Measurements from ENCODE around the gene TENM3. TPM values are rescaled to one million over a fixed set of nuclear protein-coding genes. Genes with fewer than 3 reads are reported as not detected.

Gene TENM3
- total and polyA plus RNA-seq, 12 donors, result 0.20 to 6.6 (median 3.5) TPM

DNA sequence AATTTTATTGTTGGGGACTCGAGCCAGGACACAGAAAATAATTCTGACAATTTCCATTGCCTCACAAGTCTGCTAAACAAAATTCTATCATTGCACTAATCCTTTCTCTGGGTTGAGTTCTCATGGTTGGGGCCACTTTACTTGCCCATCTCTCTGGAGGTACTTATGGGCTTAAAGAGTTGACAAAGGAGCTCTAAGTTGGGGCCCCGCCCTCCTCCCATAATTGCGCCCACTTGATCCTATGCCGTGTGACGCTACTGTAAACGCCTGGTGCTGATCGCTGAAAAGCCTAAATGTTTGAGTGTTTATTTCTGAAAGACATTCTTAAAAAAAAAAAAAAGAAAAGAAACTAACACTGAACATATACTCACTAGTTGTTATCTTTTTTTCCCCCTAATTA, 103.0 kb downstream of the TENM3 start:
- Histone ChIP-seq H3K27ac (no peak overlapping the region), H3K9me3 (no peaks in the 10 kb centered on the region), H3K4me1 (no peaks in the 10 kb centered on the region), H3K36me3 (no peaks in the 10 kb centered on the region), H3K27me3 (peaks cover 0 to 2% (median 0%) of the 10 kb centered on the region in 7 donors), H3K4me3 (no peak overlapping the region)
- no peak for ATAC-seq
- 85 to 87% methylated on average over 7 of the region's 7 CpGs for WGBS, 2 donors
- TF ChIP-seq, protein P1, sequence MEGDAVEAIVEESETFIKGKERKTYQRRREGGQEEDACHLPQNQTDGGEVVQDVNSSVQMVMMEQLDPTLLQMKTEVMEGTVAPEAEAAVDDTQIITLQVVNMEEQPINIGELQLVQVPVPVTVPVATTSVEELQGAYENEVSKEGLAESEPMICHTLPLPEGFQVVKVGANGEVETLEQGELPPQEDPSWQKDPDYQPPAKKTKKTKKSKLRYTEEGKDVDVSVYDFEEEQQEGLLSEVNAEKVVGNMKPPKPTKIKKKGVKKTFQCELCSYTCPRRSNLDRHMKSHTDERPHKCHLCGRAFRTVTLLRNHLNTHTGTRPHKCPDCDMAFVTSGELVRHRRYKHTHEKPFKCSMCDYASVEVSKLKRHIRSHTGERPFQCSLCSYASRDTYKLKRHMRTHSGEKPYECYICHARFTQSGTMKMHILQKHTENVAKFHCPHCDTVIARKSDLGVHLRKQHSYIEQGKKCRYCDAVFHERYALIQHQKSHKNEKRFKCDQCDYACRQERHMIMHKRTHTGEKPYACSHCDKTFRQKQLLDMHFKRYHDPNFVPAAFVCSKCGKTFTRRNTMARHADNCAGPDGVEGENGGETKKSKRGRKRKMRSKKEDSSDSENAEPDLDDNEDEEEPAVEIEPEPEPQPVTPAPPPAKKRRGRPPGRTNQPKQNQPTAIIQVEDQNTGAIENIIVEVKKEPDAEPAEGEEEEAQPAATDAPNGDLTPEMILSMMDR (IDR thresholded peaks at IDR 0.05), result no peak
- intact Hi-C loops (cut with DNase I), result no loop called here
- DNase-seq, result no peak

DNA sequence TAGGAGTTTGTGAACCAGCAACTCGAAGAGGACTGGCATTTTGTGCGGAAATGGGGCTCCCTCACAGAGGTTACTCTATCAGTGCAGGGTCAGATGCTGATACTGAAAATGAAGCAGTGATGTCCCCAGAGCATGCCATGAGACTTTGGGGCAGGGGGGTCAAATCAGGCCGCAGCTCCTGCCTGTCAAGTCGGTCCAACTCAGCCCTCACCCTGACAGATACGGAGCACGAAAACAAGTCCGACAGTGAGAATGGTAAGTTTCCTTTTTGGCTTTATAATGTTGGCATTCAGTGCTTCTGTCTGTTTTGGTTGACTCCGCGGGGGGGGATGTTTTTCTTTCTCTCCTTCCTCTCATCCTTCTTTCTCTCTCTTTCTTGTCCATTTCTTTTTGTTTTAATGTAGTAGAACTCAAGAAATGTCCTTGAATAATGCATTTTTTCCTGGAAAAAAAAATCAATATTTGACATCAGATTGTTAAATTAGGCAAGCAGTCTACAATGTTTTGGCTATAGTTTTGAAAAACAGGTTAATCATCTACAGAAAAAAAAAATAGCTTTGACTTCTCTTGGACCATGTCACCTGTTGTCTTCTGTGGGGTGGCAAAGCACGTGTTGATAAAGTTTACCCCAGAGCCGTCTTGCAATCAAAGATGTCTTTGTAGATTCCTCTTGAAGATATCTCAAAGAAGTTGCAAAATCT, 103.6 kb downstream of the TENM3 start:
- no peak for DNase-seq
- H3K27me3 ChIP-seq, result peaks cover 0 to 2% (median 0%) of the 10 kb centered on the region in 7 donors
- no peak overlapping the region for H3K27ac ChIP-seq
- 64 to 72% methylated on average over 11 of the region's 11 CpGs for WGBS, 2 donors
- H3K4me3 ChIP-seq, result no peak overlapping the region
- H3K4me1 ChIP-seq, result no peaks in the 10 kb centered on the region
- TF ChIP-seq, protein P1 (IDR thresholded peaks at IDR 0.05), result no peak
- ATAC-seq, result no peak
- intact Hi-C loops (cut with DNase I), result no loop called here
- no peaks in the 10 kb centered on the region for H3K9me3 ChIP-seq
- H3K36me3 ChIP-seq, result no peaks in the 10 kb centered on the region

DNA sequence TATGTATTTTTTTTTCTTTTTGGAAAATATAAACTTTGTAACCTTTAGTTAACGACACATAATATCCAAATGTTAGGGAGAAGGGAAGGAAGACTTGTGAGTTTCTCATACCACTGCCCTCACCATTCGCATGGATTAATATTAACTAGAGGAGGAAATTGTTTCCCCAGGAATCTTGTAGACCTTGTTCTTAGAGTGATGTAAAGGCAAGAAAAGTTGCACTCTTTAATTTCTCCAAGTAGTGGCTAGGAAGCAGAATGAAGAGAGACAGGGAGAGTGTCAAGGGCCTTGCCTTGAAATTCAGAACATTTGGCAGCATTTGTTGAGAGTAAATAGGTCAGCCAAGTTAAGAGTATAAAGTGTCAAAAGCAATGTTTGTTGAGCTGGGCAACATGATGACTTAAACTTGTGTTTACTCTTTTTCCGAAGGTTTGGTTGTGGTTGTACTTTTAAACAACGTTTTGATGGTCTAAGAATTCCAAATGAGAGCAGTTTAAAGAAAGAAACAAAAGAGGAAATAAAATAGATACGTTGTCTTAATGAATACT, 105.7 kb downstream of the TENM3 start:
- Histone ChIP-seq H3K4me1 (no peaks in the 10 kb centered on the region), H3K27ac (no peak overlapping the region), H3K9me3 (no peaks in the 10 kb centered on the region), H3K4me3 (no peak overlapping the region), H3K27me3 (peaks cover 0 to 2% (median 0%) of the 10 kb centered on the region in 7 donors), H3K36me3 (no peaks in the 10 kb centered on the region)
- ATAC-seq, result no peak
- no peak for DNase-seq
- intact Hi-C loops (cut with DNase I), result no loop called here
- TF ChIP-seq, protein P1 (IDR thresholded peaks at IDR 0.05), result no peak
- WGBS, 2 donors, result 74 to 80% methylated on average over 5 of the region's 5 CpGs

DNA sequence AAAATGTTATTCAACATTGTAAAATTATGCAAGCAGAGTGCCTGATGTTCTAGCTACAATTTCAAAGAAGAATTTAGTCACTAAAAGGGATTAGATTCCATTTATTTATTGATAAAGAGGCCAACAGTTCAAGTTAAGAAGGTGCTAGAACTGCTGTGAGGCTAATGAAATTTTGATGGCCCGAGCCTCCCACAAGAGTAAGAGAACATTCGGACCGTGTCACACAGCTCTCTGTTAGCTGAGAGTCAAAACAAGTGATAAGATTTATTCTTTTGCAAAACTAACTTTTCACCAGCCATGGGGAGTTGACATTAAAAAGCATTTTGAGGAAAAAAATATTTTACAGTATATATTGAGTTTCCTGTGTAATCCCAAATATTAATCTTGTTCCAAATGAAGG, 106.8 kb downstream of the TENM3 start:
- Histone ChIP-seq H3K4me3 (no peak overlapping the region), H3K27me3 (peaks cover 0 to 2% (median 0%) of the 10 kb centered on the region in 7 donors), H3K9me3 (no peaks in the 10 kb centered on the region), H3K36me3 (no peaks in the 10 kb centered on the region), H3K27ac (no peak overlapping the region), H3K4me1 (no peaks in the 10 kb centered on the region)
- DNase-seq (no peak), ATAC-seq (no peak)
- WGBS, 2 donors, result 58 to 72% methylated on average over 3 of the region's 3 CpGs
- intact Hi-C loops (cut with DNase I), result no loop called here
- TF ChIP-seq, protein P1 (IDR thresholded peaks at IDR 0.05), result no peak
